ENCODE data around the gene CTNNBL1.

Gene CTNNBL1

DNA sequence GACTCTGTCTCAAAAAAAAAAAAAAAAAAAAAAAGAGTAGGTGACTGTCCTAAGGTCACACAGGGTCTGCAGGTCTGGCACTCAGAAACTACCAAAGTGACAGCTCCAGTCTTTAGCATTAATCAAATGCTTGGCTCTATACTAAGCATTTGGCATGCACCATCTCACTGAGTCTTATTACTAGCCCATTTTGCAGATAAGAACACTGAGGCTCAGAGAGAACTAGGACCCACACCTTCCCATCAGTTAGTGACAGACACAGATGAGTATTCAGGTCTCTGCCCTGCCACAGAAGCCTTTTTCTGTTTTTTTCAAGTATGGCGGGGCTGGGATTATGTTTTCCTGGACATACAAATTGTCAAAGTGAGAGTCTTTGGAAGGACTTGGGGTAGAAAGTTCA, 186.0 kb downstream of the CTNNBL1 start:
- no peak for DNase-seq (ENCODE audit: low read depth, low spot score)

- DNase-seq (ENCODE audit: low read depth, low spot score): no peak
Observed at GRCh38 chr20:37880726-37881591, 187.1 kb downstream of the CTNNBL1 start.

- no peak for DNase-seq (ENCODE audit: low read depth, low spot score)
Observed at GRCh38 chr20:37881601-37882343, 187.9 kb downstream of the CTNNBL1 start.

DNA sequence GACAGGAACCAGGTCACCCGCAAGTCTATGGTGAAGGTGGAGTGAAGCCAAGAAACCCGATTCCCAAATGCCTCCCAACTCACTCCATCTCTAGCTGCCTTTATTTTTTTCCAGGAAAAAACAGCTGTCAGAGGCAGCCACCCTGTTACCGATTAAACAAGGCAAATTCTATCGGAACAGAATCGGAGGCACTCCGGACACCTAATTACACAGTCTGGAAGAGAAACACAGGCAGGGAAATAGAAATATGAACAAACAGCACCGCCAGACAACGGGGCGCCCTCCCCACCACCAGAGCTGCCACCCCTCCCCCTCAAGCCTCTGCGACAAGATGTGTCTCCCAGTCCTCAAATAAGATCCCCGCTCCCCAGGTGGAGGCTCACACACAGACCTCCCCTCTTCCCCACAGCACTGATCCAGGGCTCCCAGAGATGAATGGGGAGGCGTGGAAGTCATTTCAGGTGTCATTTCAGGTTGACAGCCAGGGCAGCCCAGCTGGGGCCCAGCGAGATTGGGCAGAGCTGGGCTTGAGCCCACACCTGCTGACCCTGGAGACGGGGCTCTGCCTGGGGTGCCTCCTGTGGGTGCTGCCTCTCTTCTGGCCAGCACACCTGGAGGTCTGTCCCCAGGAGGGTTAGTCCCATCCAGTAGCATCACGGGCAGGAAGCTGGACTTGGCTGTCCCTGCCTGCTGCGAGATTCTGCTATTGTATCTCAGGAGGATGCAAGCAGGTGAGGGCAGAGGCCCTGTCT, 189.3 kb downstream of the CTNNBL1 start:
- no peak for DNase-seq (ENCODE audit: low read depth, low spot score)

DNA sequence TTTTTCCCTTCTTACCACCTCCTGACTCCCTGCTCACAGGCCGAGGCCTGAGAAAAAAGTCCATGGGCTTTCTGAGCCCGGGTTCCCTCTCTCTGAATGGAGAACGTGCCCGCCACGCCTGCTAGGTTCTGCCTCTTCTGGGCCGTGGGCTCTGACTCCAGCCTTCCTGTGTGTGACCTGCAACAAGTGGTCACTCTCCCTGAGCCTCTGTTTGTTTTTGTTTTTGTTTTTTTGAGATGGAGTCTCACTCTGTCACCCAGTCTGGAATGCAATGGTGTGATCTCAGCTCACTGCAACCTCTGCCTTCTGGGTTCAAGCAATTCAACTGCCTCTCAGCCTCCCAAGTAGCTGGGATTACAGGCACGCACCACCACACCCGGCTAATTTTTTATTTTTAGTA, 191.2 kb downstream of the CTNNBL1 start:
- DNase-seq (ENCODE audit: low read depth, low spot score): no peak

GRCh38 chr20:37885593-37886503, 192.0 kb downstream of the CTNNBL1 start:
- no peak for DNase-seq (ENCODE audit: low read depth, low spot score)

DNA sequence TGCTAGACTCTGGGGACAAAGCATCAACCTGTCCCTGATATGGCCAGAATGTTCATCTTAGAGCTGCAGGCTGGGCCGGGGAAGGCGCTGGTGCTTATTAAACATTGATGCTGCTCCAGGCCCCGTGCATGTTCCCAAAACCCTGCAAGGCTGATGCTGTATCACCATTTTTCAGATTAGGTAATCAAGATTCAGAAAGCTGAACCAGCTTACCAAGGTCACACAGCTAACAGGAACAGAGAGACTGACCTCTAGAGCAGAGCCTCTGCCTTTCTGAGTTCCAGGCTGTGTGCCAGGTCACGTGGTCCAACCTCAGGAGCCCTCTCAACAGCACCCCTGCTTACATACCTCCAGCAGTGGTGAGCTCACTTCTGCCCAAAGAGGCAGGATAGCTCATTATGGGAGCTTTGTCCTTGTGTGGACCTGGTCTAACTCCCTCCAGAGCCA, 193.0 kb downstream of the CTNNBL1 start:
- DNase-seq (ENCODE audit: low read depth, low spot score): no peak

- DNase-seq (ENCODE audit: low read depth, low spot score): no peak
Observed at GRCh38 chr20:37888641-37889040, 194.8 kb downstream of the CTNNBL1 start.

DNA sequence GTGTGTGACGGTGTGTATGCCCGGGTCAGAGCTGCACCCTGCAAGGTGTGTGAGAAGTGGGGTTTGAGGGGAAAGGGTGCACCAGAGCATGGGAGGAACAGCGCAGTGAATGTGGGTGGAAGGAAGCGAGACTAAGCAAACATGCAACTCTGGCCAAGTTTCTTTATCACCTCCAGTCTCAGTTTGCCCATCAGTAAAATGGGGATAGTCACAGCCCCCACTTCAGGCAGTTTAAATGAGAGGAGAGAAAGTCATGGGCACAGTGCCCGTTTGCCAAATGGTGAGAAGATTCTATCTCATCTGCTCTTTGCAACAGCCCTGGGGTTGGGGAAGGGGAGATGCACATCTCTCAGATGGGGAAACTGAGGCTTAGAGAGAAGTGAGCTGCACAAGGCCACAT, 196.3 kb downstream of the CTNNBL1 start:
- DNase-seq (ENCODE audit: low read depth, low spot score): no peak

DNA sequence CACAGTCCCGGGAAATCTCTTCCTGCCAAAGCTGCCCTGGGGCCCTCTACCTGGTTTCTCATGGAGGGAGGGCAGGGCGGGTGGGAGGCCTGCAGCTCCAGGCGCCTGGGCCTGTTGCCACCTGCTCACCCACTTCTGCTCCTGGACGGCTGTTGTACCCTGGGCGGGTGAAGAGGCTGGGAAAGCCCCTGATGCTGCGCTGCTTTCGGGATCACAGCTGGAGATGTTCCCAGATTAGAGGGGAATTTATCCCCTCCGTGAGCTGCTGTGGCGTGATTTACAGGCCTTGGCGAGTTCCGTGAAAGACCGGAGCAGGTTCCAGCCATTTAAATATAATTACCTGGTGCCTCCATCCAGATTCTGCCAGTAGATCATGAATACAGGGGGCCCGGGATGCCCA, 196.8 kb downstream of the CTNNBL1 start:
- no peak for DNase-seq (ENCODE audit: low read depth, low spot score)

DNA sequence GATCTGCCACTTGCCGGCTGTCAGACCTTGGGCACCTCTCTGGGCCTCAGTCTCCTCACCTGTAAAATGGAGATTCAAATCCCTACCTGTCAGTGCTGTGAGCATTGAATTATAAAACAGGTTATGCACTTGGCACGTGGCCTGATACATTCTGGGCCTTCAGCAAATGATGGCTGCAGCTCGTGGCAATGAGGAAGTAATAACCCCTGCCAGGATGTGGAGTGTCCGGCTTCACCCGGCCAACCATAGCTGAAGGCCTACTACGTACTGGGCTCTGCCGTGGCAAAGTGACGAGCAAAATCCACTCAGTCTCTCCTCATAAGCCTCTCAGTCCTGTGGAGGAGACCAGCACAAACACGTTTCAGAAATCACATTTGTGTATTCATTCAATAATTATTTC, 198.2 kb downstream of the CTNNBL1 start:
- no peak for DNase-seq (ENCODE audit: low read depth, low spot score)

GRCh38 chr20:37893566-37894241, 199.9 kb downstream of the CTNNBL1 start:
- no peak for DNase-seq (ENCODE audit: low read depth, low spot score)

DNA sequence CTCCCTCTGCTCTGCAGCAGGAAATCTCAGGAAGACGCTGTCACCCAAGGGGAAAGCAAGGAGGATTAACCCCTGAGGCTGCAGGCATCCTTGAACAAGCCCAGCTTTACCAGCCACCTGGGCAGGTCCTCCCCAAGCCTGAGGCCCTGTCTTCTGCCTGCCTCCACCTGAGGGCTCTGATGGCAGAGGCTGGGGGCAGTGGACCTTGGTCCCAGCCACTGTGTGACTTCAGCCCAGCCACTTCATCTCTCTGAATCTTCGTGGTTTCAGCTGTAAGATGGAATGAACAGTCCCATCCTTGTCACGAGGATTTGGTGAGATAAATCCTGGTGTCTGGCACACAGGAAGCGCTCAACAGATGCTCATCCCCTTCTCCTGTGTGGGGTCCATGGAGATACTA, 200.6 kb downstream of the CTNNBL1 start:
- DNase-seq (ENCODE audit: low read depth, low spot score): no peak

GRCh38 chr20:37895166-37895565, 201.3 kb downstream of the CTNNBL1 start:
- DNase-seq (ENCODE audit: low read depth, low spot score): no peak

- no peak for DNase-seq (ENCODE audit: low read depth, low spot score)
Observed at GRCh38 chr20:37896932-37897548, 203.2 kb downstream of the CTNNBL1 start.

DNA sequence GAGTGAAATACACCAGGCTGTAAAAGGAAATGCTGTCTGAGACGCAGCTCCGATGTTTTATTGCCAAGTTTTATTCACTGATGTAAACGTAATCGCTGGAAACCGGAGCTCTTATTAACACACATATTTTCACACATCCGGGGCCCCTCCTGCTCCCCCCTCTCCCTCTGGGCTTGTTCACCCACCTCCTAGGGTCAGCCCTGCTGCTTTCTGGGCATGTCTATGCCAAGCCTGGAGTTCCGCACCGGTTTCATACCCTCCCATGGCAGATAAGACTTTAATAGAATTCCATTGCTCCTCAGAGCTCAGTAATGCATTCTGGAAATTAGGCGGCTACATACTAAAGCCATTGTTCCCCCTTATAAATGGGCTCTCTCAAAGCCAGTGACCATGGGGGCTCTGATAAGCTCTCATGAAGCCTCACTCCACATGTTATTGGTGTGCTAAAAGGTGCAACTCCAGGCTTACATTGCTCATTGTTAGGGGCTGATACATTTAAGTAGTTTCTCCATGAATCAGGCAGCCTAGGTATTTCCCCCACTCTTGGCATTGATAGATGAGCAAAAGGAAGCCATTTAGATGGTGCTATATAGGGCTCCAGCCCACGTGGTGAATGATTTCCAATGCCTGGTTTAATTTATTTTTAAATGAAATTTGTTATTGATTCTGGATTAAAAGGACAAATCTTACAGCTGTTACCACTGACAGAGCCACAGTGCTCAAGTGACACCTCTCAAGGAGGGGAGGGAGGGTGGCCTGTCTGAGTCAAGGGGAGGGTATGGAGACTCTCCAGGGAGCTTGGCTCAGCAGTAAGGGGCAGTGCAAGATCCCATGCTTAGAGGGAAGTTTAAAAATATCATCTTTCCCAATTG, 204.6 kb downstream of the CTNNBL1 start:
- no peak for DNase-seq (ENCODE audit: low read depth, low spot score)

GRCh38 chr20:37899105-37900045, 205.5 kb downstream of the CTNNBL1 start:
- no peak for DNase-seq (ENCODE audit: low read depth, low spot score)

- DNase-seq (ENCODE audit: low read depth, low spot score): no peak
Observed at GRCh38 chr20:37901240-37901639, 207.4 kb downstream of the CTNNBL1 start.
